Measurements from ENCODE around the gene KCNC2.

KCNC2 gene

DNA sequence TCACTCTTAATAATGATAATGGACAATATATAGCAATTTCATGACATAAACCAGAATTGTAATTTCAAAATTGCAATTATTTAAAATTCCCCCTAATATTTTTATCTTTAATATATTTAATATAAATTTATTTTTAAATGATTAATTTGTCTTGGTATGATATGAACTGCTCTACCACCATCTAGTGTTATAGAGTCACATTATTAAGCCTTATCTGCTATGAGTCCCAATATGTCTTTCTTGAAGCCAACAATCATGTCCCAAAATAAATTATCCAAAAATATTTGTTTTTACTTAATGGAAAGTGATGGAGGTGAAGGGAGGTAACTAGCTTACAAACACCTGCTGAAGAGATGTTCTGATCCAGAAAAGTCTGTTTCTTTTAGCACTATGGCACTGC, 151.4 kb downstream of the KCNC2 start:
- DNase-seq (ENCODE audit: low read depth) = no peak

DNA sequence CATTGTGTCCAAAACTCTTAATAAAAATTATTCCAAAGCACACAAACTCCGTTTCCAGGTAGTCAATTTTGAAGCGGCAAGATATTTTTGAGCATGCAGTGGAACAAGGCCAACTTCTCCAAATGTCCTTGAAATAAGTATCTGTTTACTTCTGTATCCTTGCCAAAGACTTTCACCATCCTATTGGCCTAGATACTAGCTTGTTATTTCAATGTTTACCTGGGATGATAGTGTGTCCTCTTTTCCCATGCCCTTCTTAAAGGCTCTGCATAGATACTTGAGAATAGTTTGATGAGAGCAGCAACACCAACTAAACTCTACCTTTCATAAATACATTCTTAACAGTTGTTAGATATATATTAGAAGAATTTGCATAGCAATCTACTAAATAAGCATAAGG, 160.9 kb downstream of the KCNC2 start:
- no peak for DNase-seq (ENCODE audit: low read depth)

DNA sequence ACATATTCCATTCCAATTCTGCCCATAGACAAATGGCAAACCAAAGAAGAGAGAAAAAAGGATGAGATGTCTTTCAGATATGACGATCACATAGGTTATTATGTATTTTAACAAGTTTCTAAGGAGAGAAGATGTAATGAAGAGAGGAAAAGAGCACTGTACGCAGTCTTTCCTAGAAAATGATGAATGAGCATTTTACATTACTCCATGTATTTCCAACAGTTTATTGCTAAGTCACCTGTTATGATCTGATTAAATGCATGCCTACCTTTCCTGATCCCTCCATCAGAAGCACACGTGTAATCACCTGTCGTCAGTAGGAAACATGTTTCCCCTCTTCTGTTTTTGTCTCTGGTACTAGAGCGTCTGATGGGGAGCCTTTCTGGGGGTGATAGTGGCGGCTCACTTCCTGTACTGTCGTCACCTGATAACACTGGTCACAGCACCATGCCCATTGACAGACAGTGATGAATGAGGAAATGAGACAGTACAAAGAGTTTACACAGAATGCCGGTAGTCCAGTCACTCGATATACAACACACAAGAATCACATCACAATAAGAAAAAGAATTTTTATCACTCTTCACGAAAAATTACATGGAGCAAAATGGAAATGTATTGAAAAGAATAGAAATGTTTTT, 161.6 kb downstream of the KCNC2 start:
- no peak for DNase-seq (ENCODE audit: low read depth)

DNA sequence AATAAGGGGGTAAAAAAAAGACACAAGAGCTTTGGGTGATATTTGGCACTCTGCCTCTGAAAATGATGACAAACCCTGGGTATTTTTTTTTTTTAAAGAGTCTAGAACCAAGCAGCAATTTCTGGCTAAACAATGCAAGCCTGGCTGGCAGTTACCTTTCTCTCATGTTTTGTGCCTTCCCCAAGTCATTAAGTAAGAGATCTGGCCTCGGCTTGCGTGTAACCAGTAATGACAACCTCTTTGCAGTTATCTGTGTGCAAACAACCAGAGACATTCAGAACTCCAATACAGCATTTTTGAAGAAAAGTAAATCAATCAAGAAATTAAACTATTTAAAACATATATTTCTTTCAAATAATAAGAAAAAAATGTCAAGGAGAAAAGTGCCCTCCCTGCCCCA, 167.5 kb downstream of the KCNC2 start:
- DNase-seq (ENCODE audit: low read depth) = no peak

DNA sequence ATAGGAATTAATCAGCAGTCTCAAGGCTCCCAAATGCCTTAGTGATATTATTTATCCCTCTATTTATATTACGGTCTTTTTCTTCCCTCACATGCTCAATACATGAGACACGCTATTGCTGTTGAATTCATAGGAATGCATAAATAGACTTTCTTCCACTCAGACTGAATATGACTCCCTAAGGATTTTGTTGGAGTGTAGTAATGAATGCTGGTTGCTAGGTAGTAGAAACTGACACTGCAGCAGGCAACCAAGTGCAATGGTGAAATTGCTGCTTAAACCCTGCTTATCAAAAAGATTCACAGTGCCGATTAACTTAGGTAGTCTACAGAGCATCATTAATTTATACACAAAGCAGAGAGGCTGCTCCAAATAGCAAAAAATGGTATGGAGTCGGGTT, 168.2 kb downstream of the KCNC2 start:
- DNase-seq (ENCODE audit: low read depth) = no peak

DNA sequence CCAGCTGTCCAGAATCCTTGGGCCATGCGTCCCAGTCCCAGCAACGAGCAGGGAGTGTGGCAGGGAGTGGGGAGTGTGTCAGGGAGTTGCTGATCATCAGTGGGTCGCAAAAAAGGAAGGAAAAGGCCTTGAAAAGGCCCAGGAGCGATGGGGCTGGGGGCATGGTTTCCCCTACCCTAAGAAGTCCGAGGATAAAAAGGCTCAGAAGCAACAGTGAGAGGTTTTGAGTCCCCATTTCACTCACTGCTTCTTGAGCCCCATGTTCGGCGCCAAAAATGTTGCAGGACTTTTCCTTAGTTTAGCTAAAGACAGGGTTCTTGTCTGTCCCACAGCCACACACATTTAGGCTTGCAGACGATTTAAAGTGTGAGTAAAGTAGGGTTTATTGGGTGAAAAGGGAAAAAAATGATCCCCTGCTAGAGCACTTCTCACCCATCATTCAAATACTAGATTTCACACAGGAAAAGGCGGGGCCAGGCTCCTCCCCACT, 189.5 kb downstream of the KCNC2 start:
- DNase-seq (ENCODE audit: low read depth) = peak; percentile 4

DNA sequence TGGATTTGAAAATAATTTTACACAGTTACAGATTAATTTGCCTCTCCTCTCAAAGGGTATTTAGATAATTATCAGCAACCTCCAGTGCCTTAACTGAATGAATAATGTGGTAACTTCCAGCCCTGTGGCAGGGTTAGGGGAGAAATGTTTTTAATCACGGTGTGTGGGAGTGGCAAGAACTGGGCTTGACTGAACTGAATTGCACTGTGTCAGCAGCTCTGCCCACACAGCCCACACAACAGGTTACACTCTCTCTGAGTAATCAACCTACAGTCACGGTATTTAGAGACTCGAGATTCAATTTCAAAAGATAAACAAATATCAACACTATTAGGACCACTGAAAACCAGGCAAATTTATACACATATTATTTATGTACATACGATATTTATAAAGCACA, 198.5 kb downstream of the KCNC2 start:
- DNase-seq (ENCODE audit: low read depth) = peak; percentile 63

DNA sequence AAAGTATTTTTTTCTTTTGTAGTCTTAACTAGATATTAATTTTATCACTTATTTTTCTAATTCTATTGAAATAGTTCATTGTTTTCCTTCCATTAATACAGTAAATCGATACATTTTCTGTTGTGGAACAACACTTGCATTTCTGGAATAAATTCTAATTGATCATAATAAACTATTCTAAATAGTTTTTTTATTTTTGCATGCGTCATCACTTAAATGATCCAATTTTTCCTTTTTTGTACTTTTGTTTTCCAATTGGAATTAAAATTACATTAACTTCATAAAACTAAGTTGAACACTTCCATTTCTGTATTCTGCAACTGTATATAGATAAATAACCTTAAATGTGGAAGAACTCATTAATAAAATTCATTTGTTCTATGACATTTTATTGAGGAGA, 202.5 kb downstream of the KCNC2 start:
- no peak for DNase-seq (ENCODE audit: low read depth)

DNA sequence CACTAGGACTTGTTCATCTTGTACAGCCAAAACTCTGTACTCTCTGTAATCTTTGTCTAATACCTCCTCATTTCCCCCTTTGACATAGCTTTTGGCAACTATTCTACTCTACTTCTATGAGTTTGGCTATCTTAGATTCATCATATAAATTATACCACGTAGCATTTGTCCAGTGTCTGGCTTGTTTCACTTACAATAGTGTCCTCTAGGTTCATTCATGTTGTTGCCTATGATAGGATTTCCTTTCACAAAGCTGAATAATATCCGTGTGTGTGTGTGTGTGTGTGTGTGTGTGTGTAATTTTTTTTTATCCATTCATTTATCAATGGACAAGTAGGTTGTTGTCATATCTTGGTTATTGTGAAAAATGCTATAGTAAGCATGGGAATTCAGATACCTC, 209.5 kb downstream of the KCNC2 start:
- DNase-seq (ENCODE audit: low read depth) = no peak

DNA sequence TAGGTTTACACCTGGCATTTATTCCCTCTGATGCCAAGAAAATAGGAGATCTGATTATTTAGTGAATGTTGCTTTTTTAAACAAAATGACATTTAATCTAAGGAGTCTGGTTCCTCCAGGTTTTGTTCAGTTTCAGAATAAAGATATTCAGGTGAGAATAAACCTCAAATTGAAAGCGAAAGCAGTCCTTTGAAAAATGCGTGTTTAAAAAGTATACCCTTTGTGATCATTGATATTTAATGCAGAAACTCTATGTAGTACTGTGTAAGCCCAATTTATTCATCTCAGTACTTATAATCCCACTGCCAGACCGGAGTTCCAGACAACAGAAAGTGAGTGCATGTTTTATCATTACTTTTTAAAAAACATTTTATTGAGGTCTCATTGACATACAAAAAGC, 210.2 kb downstream of the KCNC2 start:
- no peak for DNase-seq (ENCODE audit: low read depth)
